GM13977 (cell line): ENCODE results near the gene PARVB.

Experiments used
- DNase-seq: peaks from one replicate; pipeline ENCODE4 v3.0.0; 2012; ENCODE audit warnings: low spot score
- in situ Hi-C: fragments of 300-500 bp; cut with MboI; formaldehyde crosslinking; loops from one replicate; pipeline ENCODE4 v1.12.0; 2022; ENCODE audit warnings: low sequenced_read_pairs, low pct_unique_long_range_greater_than_20kb, mixed read lengths, inconsistent platforms; ENCODE audit not compliant: unreplicated experiment
- TF ChIP-seq, protein P1 (sequence below): IDR thresholded peaks from 2 replicates; pipeline ENCODE4 v1.5.1; 2012; ENCODE audit warnings: mild to moderate bottlenecking, control low read depth; ENCODE audit not compliant: insufficient read depth; ENCODE audit errors: extremely low read depth, missing control alignments

The PARVB gene

DNA sequence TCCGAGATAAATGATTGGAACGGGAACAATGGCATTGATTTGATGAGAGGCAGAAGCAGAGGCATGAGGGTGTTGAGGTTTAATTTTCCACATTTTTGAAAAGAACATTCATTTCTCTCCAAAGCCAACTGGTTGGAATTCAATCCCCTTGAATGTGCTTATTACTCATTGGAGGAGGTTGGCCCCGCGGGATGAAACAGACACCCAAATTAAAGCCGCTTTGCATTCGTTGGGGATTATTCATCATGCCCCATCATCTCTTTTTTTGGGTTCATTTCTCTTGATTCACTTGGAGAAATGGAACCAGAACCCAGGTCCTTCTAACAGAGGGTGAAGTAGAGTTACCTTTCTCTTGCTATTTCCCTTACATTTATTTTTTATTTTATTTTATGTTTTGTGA is 109.1 kb downstream of the PARVB start:
- TF ChIP-seq, protein P1, sequence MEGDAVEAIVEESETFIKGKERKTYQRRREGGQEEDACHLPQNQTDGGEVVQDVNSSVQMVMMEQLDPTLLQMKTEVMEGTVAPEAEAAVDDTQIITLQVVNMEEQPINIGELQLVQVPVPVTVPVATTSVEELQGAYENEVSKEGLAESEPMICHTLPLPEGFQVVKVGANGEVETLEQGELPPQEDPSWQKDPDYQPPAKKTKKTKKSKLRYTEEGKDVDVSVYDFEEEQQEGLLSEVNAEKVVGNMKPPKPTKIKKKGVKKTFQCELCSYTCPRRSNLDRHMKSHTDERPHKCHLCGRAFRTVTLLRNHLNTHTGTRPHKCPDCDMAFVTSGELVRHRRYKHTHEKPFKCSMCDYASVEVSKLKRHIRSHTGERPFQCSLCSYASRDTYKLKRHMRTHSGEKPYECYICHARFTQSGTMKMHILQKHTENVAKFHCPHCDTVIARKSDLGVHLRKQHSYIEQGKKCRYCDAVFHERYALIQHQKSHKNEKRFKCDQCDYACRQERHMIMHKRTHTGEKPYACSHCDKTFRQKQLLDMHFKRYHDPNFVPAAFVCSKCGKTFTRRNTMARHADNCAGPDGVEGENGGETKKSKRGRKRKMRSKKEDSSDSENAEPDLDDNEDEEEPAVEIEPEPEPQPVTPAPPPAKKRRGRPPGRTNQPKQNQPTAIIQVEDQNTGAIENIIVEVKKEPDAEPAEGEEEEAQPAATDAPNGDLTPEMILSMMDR = no peak

DNA sequence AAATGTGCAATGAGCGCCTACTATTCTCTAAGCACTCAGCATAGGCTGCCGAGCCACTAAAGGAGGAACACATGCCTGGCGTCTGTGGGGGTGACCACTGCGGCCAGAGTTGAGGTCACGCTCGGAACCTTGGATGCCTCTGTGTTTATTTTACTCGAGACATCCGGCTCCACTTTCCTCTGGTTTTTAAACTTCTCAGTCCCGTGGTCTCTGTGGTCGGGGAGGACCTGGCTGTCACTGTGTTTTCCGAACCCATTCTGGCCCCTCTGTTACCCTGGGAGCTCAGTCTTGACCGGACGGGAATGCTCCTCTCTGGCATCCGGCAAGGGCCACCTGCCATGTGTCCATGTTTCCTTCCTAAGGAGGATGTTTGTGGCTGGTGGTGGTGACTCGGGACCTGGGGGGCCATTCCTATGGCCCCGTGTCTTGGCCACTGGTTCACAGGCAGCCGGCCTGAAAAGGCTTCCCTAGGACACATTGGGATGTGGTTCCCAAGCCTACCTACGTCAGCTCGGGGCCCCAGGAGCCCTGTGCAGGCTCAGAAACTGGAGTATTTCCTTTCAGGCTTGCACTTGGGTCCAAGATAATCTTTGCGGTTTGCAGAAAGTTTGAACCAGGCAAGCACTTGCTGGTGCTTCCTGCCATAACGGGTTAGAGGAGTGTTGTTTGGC is 109.9 kb downstream of the PARVB start:
- TF ChIP-seq, protein P1 = no peak
- in situ Hi-C loops = no loop called here
- DNase-seq = no peak

More for the DNA sequence above, 109.1 kb downstream of the PARVB start:
- DNase-seq = no peak
- in situ Hi-C loops = no loop called here

DNA sequence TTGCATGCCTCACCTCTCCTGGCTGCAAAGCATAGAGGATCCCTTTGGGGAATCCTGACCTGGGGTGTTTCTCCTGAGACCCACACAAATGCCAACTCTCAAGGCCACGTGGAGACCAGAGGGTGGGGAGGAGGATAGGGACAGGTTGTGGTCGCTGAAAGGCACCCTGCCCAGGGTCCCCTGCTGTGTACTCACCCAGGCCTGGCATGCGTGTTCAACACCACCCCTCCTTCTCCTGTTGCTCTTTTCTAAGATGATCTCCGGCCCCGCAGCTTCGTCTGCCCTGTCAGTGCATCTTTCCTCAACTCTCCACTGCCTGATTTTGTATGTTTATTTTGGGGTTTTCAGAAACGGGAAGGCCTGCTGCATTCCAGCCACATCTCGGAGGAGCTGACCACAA is 112.0 kb downstream of the PARVB start:
- in situ Hi-C loops = no loop called here
- TF ChIP-seq, protein P1 = no peak
- no peak for DNase-seq

DNA sequence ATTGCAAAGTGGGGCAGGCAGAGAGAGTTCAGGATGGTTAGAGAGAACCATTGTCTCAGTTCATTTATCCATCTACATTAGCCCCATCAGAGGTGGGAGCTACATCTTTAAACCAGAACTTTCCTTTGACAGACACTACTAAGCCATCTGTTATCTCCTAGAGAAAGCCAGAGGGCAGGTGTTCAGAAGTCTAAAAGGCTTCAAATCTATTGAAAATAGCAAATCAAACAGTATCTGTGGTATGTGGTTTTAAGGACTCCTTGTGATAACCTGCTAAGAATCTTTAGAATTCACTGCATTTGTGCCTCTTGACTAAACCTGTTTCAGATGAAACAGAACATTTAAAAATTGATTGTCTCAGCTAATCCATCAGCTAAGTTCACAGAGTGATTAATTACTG is 112.7 kb downstream of the PARVB start:
- no peak for DNase-seq
- TF ChIP-seq, protein P1 = no peak
- in situ Hi-C loops = no loop called here

DNA sequence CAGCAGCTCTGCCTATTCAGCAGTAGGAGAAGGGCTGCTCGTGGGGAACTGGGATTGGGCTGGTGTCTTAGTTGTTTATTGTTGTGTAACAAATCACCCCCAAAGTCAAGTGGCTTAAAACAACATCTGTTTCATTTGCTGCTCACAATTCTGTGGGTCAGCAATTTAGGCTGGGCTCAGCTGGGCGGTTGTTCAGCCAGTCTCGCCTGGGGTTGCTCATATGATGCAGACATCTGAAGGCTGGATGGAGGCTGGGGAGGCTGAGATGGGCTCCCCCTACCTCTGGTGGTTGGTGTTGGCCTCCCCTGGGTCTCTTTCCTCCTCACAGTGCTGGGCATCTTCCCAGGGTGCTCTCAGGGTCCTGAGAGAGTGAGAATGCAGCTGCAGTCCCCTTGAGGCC is 113.3 kb downstream of the PARVB start:
- DNase-seq = no peak
- in situ Hi-C loops = no loop called here
- TF ChIP-seq, protein P1 = no peak

DNA sequence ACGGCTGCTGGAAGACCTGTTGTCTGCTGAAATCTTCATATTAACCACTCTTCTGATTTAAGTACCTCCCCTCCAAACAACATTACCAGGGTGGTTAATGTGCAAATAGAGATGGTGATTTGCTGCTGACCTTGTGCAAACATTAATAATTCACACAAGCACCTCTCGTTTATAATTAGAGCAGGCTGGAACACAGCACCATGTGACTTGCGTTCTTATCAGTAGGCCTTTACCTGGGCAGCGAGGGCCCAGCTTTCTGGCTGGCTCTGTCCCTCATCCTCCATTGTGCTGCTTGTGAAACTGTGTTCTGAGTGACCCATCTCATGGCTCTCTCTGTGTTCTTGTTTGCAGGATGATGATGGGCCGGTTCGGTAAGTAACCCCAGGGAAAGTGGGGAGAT is 115.7 kb downstream of the PARVB start:
- in situ Hi-C loops = no loop called here
- TF ChIP-seq, protein P1 = no peak
- DNase-seq = no peak
